ENCODE data around the gene SIGLEC1.

SIGLEC1 gene

GRCh38 chr20:3714092-3714491 lies 1.7 kb upstream of the SIGLEC1 start:
- ATAC-seq = no peak
- TF ChIP-seq ARNTL (CRISPR knock-in tag; IDR thresholded peaks at IDR 0.05; ENCODE audit: borderline replicate concordance, low read depth) = no peak
- no peak for TF ChIP-seq BACH2 (CRISPR knock-in tag; IDR thresholded peaks at IDR 0.05; ENCODE audit: borderline replicate concordance)
- no peak for TF ChIP-seq ZFP30 (CRISPR knock-in tag; IDR thresholded peaks at IDR 0.05)
- no peak for TF ChIP-seq TSHZ2 (CRISPR knock-in tag; IDR thresholded peaks at IDR 0.05)
- no peak for TF ChIP-seq POU6F1 (CRISPR knock-in tag; IDR thresholded peaks at IDR 0.05; ENCODE audit: borderline replicate concordance, low read depth)
- no peak for TF ChIP-seq CREB5 (CRISPR knock-in tag; IDR thresholded peaks at IDR 0.05; ENCODE audit: low read depth)
- no peak for TF ChIP-seq TCF4 (CRISPR knock-in tag; IDR thresholded peaks at IDR 0.05; ENCODE audit: borderline replicate concordance)
- no peak for TF ChIP-seq ZNF70 (CRISPR knock-in tag; IDR thresholded peaks at IDR 0.05)
- no peak for TF ChIP-seq ZC3H10 (CRISPR knock-in tag; IDR thresholded peaks at IDR 0.05)
- no peak for TF ChIP-seq ZNF8 (CRISPR knock-in tag; IDR thresholded peaks at IDR 0.05)
- no peak for TF ChIP-seq OSR1 (CRISPR knock-in tag; IDR thresholded peaks at IDR 0.05)
- TF ChIP-seq PPARA (CRISPR knock-in tag; IDR thresholded peaks at IDR 0.05; ENCODE audit: borderline replicate concordance) = no peak
- TF ChIP-seq SNAI2 (CRISPR knock-in tag; IDR thresholded peaks at IDR 0.05) = no peak
- no peak for TF ChIP-seq CSRNP3 (CRISPR knock-in tag; IDR thresholded peaks at IDR 0.05)
- TF ChIP-seq ESRRG (CRISPR knock-in tag; IDR thresholded peaks at IDR 0.05) = no peak
- TF ChIP-seq ZFP3 (CRISPR knock-in tag; IDR thresholded peaks at IDR 0.05) = no peak
- TF ChIP-seq RARB (CRISPR knock-in tag; IDR thresholded peaks at IDR 0.05) = no peak
- no peak for TF ChIP-seq PATZ1 (CRISPR knock-in tag; IDR thresholded peaks at IDR 0.05; ENCODE audit: borderline replicate concordance)
- TF ChIP-seq TOX (CRISPR knock-in tag; IDR thresholded peaks at IDR 0.05; ENCODE audit: borderline replicate concordance) = no peak
- no peak for TF ChIP-seq CSDC2 (CRISPR knock-in tag; IDR thresholded peaks at IDR 0.05)

GRCh38 chr20:3711484-3711941 lies 887 bp downstream of the SIGLEC1 start:
- TF ChIP-seq TSHZ2 (CRISPR knock-in tag; IDR thresholded peaks at IDR 0.05) (no peak), TOX (CRISPR knock-in tag; IDR thresholded peaks at IDR 0.05; ENCODE audit: borderline replicate concordance) (no peak)
- ATAC-seq = no peak

Data from SK-N-SH treated with all-trans-retinoic acid at 6 μM for 48 hours (cell line).